ENCODE data around the gene SLC35B3. TPM values are rescaled to one million over a fixed set of nuclear protein-coding genes. Genes with fewer than 3 reads are reported as not detected.
"Not testable (repeated sequence)": the region's sequence is repeated elsewhere in the genome, so short reads cannot be mapped to it uniquely, and the experiment has no call there.

The SLC35B3 gene
- total RNA-seq, 1 experiment from 2014 or later = 8.6 TPM

DNA sequence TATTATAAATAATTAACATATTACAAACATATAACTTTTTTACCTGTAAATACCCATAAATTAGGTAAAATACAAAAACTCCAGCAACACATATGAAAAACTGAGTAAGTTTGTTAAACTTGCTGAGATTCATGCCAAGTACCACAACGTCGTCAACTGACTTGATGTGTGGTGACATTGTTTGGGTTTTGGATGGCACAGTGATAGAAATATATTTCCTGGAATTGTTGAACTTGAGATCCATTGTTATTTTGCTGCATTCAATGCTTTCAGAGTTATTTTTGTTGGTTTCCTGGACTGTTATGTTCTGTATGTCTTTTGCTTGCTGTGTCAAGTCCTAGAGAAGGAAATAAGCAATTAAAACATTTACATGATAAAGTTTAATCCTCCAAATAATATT is 5.5 kb downstream of the SLC35B3 start (continued):
- TF ChIP-seq, protein P1, sequence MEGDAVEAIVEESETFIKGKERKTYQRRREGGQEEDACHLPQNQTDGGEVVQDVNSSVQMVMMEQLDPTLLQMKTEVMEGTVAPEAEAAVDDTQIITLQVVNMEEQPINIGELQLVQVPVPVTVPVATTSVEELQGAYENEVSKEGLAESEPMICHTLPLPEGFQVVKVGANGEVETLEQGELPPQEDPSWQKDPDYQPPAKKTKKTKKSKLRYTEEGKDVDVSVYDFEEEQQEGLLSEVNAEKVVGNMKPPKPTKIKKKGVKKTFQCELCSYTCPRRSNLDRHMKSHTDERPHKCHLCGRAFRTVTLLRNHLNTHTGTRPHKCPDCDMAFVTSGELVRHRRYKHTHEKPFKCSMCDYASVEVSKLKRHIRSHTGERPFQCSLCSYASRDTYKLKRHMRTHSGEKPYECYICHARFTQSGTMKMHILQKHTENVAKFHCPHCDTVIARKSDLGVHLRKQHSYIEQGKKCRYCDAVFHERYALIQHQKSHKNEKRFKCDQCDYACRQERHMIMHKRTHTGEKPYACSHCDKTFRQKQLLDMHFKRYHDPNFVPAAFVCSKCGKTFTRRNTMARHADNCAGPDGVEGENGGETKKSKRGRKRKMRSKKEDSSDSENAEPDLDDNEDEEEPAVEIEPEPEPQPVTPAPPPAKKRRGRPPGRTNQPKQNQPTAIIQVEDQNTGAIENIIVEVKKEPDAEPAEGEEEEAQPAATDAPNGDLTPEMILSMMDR (IDR thresholded peaks at IDR 0.05 in 2 of 3, conservative IDR thresholded peaks at IDR 0.05 in 1 of 3; ENCODE audit: borderline replicate concordance in 1 of 3, insufficient read depth in 1 of 3, low read depth in 2 of 3, low read length in 2 of 3) = no peak

DNA sequence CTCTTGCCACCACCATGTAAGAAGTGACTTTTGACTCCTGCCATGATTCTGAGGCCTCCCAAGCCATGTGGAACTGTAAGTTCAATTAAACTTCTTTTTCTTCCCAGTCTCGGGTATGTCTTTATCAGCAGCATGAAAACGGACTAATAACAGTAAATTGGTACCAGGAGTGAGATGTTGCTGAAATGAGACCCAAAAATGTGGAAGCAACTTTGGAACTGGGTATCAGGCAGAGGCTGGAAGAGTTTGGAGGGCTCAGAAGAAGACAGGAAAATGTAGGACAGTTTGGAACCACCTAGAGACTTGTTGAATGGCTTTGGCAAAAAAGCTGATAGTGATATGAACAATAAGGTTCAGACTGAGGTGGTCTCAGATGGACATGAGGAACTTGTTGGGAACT is 8.8 kb downstream of the SLC35B3 start:
- RAD21 ChIA-PET (ENCODE audit: low non-redundant PET in 1 of 2, low total read pairs in 2 of 2, uncharacterized antibody in 2 of 2, unreplicated experiment in 2 of 2); H3K4me2 ChIP-seq (ENCODE audit: low read length); H3K4me3 ChIP-seq (replicated peaks in 1 of 2; ENCODE audit: low read depth in 1 of 2, low read length in 2 of 2); H3K4me1 ChIP-seq (ENCODE audit: control insufficient read depth in 1 of 2, insufficient read depth in 2 of 2, low read length in 2 of 2); H3K27me3 ChIP-seq (ENCODE audit: insufficient read depth, low read length); BruUV-seq (replicated peaks); H3K9me2 ChIP-seq (ENCODE audit: insufficient read depth); DNase-seq (ENCODE audit: low read depth, low spot score); H2AFZ ChIP-seq (ENCODE audit: low read depth, low read length, poor library complexity, severe bottlenecking); H3K27ac ChIP-seq (ENCODE audit: low read depth, low read length); H3K9me3 ChIP-seq (ENCODE audit: control insufficient read depth in 1 of 2, insufficient read depth in 1 of 2, low read depth in 1 of 2, low read length in 2 of 2); H3K36me3 ChIP-seq (ENCODE audit: control insufficient read depth in 1 of 2, insufficient read depth in 2 of 2, low read length in 2 of 2); POLR2A ChIA-PET; H3K9ac ChIP-seq (ENCODE audit: low read length); H3K79me2 ChIP-seq (ENCODE audit: insufficient read depth, low read length); ATAC-seq; intact Hi-C loops (cut with micrococcal nuclease); CTCF ChIA-PET; H4K20me1 ChIP-seq (ENCODE audit: insufficient read depth): not testable (repeated sequence)

DNA sequence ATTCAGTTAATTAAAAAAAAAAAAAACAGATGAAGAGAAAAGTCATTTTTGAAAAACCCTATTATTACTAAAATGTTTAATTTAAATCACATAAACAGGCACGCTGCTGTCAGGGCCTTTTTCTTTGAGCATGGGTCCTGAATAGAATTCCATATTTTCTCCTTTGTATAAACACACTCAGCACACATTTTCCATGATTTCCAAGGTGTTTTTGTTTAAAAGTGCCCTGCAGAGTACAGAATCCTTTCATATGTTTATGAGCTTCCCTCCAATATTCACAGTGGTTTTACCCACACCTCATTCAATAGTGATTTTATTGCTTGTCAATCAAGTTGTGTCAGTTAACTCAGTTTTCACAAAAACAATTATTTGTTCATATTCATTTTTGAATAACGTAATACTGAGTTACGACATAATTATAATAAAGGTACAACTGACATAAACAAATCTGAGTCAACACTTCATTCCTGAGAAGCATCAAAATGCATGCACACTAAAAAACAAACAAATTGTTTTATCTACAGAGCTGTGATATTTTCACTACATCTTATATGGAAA is 15.2 kb downstream of the SLC35B3 start:
- H3K4me2 ChIP-seq (ENCODE audit: low read length) = no peak overlapping the region
- ChIA-PET RAD21 (ENCODE audit: low non-redundant PET in 1 of 2, low total read pairs in 2 of 2, uncharacterized antibody in 2 of 2, unreplicated experiment in 2 of 2) (no interaction called here), CTCF (no interaction called here), POLR2A (no interaction called here)
- H2AFZ ChIP-seq (ENCODE audit: low read depth, low read length, poor library complexity, severe bottlenecking) = no peak overlapping the region
- no peaks in the 10 kb centered on the region for H3K4me1 ChIP-seq (ENCODE audit: control insufficient read depth in 1 of 2, insufficient read depth in 2 of 2, low read length in 2 of 2)
- no peak overlapping the region for H3K27ac ChIP-seq (ENCODE audit: low read depth, low read length)
- peaks cover 9 to 10% of the 10 kb centered on the region in 2 experiments; a peak in 2 of 4 replicates for H3K36me3 ChIP-seq (ENCODE audit: control insufficient read depth in 1 of 2, insufficient read depth in 2 of 2, low read length in 2 of 2)
- no peaks in the 10 kb centered on the region for H3K9me2 ChIP-seq (ENCODE audit: insufficient read depth)
- H3K4me3 ChIP-seq (replicated peaks in 1 of 2; ENCODE audit: low read depth in 1 of 2, low read length in 2 of 2) = no peak overlapping the region
- no peak for ATAC-seq
- DNase-seq (ENCODE audit: low read depth, low spot score) = no peak
- no TSS peak for BruUV-seq (replicated peaks)
- no peak overlapping the region for H3K9ac ChIP-seq (ENCODE audit: low read length)
- no peaks in the 10 kb centered on the region for H3K79me2 ChIP-seq (ENCODE audit: insufficient read depth, low read length)
- intact Hi-C loops (cut with micrococcal nuclease) = no loop called here
- no peaks in the 10 kb centered on the region for H3K9me3 ChIP-seq (ENCODE audit: control insufficient read depth in 1 of 2, insufficient read depth in 1 of 2, low read depth in 1 of 2, low read length in 2 of 2)
- H3K27me3 ChIP-seq (ENCODE audit: insufficient read depth, low read length) = no peaks in the 10 kb centered on the region
- no peaks in the 10 kb centered on the region for H4K20me1 ChIP-seq (ENCODE audit: insufficient read depth)
- TF ChIP-seq CBX3 (IDR thresholded peaks at IDR 0.05; ENCODE audit: low read depth) (no peak), ELF1 (IDR thresholded peaks at IDR 0.05; ENCODE audit: borderline replicate concordance, low read depth) (no peak), ZNF274 (IDR thresholded peaks at IDR 0.05; ENCODE audit: low read depth, low read length) (no peak), JUND (IDR thresholded peaks at IDR 0.05) (no peak), SRF (IDR thresholded peaks at IDR 0.05; ENCODE audit: low read depth) (no peak), EZH2phosphoT487 (IDR thresholded peaks at IDR 0.05; ENCODE audit: borderline replicate concordance) (no peak), FOSL1 (IDR thresholded peaks at IDR 0.05; ENCODE audit: low read depth) (no peak), YY1 (IDR thresholded peaks at IDR 0.05; ENCODE audit: extremely low read depth, insufficient replicate concordance, low read depth, low read length) (no peak), POLR2A (IDR thresholded peaks at IDR 0.05; ENCODE audit: borderline replicate concordance, extremely low read depth, insufficient read depth, insufficient read length) (no peak), SP1 (IDR thresholded peaks at IDR 0.05; ENCODE audit: low read depth) (no peak), EZH2 (IDR thresholded peaks at IDR 0.05) (no peak), SIN3A (IDR thresholded peaks at IDR 0.05; ENCODE audit: low read depth) (no peak), ZFX (IDR thresholded peaks at IDR 0.05) (no peak), RAD21 (IDR thresholded peaks at IDR 0.05; ENCODE audit: low read depth) (no peak)
- TF ChIP-seq, protein P2, sequence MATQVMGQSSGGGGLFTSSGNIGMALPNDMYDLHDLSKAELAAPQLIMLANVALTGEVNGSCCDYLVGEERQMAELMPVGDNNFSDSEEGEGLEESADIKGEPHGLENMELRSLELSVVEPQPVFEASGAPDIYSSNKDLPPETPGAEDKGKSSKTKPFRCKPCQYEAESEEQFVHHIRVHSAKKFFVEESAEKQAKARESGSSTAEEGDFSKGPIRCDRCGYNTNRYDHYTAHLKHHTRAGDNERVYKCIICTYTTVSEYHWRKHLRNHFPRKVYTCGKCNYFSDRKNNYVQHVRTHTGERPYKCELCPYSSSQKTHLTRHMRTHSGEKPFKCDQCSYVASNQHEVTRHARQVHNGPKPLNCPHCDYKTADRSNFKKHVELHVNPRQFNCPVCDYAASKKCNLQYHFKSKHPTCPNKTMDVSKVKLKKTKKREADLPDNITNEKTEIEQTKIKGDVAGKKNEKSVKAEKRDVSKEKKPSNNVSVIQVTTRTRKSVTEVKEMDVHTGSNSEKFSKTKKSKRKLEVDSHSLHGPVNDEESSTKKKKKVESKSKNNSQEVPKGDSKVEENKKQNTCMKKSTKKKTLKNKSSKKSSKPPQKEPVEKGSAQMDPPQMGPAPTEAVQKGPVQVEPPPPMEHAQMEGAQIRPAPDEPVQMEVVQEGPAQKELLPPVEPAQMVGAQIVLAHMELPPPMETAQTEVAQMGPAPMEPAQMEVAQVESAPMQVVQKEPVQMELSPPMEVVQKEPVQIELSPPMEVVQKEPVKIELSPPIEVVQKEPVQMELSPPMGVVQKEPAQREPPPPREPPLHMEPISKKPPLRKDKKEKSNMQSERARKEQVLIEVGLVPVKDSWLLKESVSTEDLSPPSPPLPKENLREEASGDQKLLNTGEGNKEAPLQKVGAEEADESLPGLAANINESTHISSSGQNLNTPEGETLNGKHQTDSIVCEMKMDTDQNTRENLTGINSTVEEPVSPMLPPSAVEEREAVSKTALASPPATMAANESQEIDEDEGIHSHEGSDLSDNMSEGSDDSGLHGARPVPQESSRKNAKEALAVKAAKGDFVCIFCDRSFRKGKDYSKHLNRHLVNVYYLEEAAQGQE (IDR thresholded peaks at IDR 0.05; ENCODE audit: low read depth) = no peak
